ENCODE data around the gene EXOSC2.

GRCh38 chr9:130660326-130660682, 33.3 kb upstream of the EXOSC2 start:
- TF ChIP-seq CTCF (IDR thresholded peaks at IDR 0.05) (no peak), POLR2AphosphoS5 (IDR thresholded peaks at IDR 0.05; ENCODE audit: low read depth, low read length) (no peak), TCF7L2 (IDR thresholded peaks at IDR 0.05; ENCODE audit: low read depth, low read length) (no peak), REST (IDR thresholded peaks at IDR 0.05; ENCODE audit: insufficient read depth in 1 of 2, low read depth in 2 of 2, low read length in 1 of 2) (no peak), SIN3A (IDR thresholded peaks at IDR 0.05; ENCODE audit: borderline replicate concordance, insufficient read depth, low read depth, low read length) (no peak)
